ENCODE measurements around the gene DLG5.

Gene DLG5

GRCh38 chr10:77874872-77875271 is 51.7 kb downstream of the DLG5 start:
- no peak overlapping the region for H3K4me3 ChIP-seq (ENCODE audit: low read length)
- DNase-seq (ENCODE audit: low read depth, low spot score) = no peak

GRCh38 chr10:77873536-77874380 is 52.8 kb downstream of the DLG5 start:
- no peak overlapping the region for H3K4me3 ChIP-seq (ENCODE audit: low read length)
- DNase-seq (ENCODE audit: low read depth, low spot score) = no peak

- H3K4me3 ChIP-seq (ENCODE audit: low read length) = no peak overlapping the region
- DNase-seq (ENCODE audit: low read depth, low spot score) = no peak
Measured at GRCh38 chr10:77872947-77873535, 53.5 kb downstream of the DLG5 start.

- DNase-seq (ENCODE audit: low read depth, low spot score) = no peak
- H3K4me3 ChIP-seq (ENCODE audit: low read length) = no peak overlapping the region
Measured at GRCh38 chr10:77872151-77872946, 54.2 kb downstream of the DLG5 start.

GRCh38 chr10:77869626-77870420 is 56.7 kb downstream of the DLG5 start:
- no peak for DNase-seq (ENCODE audit: low read depth, low spot score)
- H3K4me3 ChIP-seq (ENCODE audit: low read length) = no peak overlapping the region

GRCh38 chr10:77868523-77868922 is 58.0 kb downstream of the DLG5 start:
- DNase-seq (ENCODE audit: low read depth, low spot score) = no peak
- H3K4me3 ChIP-seq (ENCODE audit: low read length) = no peak overlapping the region

- H3K4me3 ChIP-seq (ENCODE audit: low read length) = no peak overlapping the region
- no peak for DNase-seq (ENCODE audit: low read depth, low spot score)
Measured at GRCh38 chr10:77867124-77867719, 59.3 kb downstream of the DLG5 start.

- DNase-seq (ENCODE audit: low read depth, low spot score) = no peak
- no peak overlapping the region for H3K4me3 ChIP-seq (ENCODE audit: low read length)
Measured at GRCh38 chr10:77866598-77866997, 60.0 kb downstream of the DLG5 start.

- H3K4me3 ChIP-seq (ENCODE audit: low read length) = no peak overlapping the region
- DNase-seq (ENCODE audit: low read depth, low spot score) = no peak
Measured at GRCh38 chr10:77865580-77866324, 60.8 kb downstream of the DLG5 start.

GRCh38 chr10:77864151-77864851 is 62.3 kb downstream of the DLG5 start:
- no peak overlapping the region for H3K4me3 ChIP-seq (ENCODE audit: low read length)
- DNase-seq (ENCODE audit: low read depth, low spot score) = no peak

- DNase-seq (ENCODE audit: low read depth, low spot score) = no peak
- H3K4me3 ChIP-seq (ENCODE audit: low read length) = no peak overlapping the region
Measured at GRCh38 chr10:77863446-77863845, 63.1 kb downstream of the DLG5 start.

GRCh38 chr10:77862595-77862994 is 64.0 kb downstream of the DLG5 start:
- no peak overlapping the region for H3K4me3 ChIP-seq (ENCODE audit: low read length)
- no peak for DNase-seq (ENCODE audit: low read depth, low spot score)

- no peak for DNase-seq (ENCODE audit: low read depth, low spot score)
- H3K4me3 ChIP-seq (ENCODE audit: low read length) = no peak overlapping the region
Measured at GRCh38 chr10:77861366-77861765, 65.2 kb downstream of the DLG5 start.

- no peak for DNase-seq (ENCODE audit: low read depth, low spot score)
- H3K4me3 ChIP-seq (ENCODE audit: low read length) = no peak overlapping the region
Measured at GRCh38 chr10:77859865-77860282, 66.7 kb downstream of the DLG5 start.

GRCh38 chr10:77859200-77859864 is 67.2 kb downstream of the DLG5 start:
- DNase-seq (ENCODE audit: low read depth, low spot score) = no peak
- no peak overlapping the region for H3K4me3 ChIP-seq (ENCODE audit: low read length)

- no peak for DNase-seq (ENCODE audit: low read depth, low spot score)
- H3K4me3 ChIP-seq (ENCODE audit: low read length) = no peak overlapping the region
Measured at GRCh38 chr10:77857272-77857671, 69.3 kb downstream of the DLG5 start.

- DNase-seq (ENCODE audit: low read depth, low spot score) = no peak
- no peak overlapping the region for H3K4me3 ChIP-seq (ENCODE audit: low read length)
Measured at GRCh38 chr10:77856566-77856965, 70.0 kb downstream of the DLG5 start.
